ENCODE data around the gene CLCN6.

- TF ChIP-seq EGR1 (IDR thresholded peaks at IDR 0.05; ENCODE audit: borderline replicate concordance, low read depth, low read length): no peak
- TF ChIP-seq ASH2L (IDR thresholded peaks at IDR 0.05; ENCODE audit: low read length): no peak
- TF ChIP-seq POLR2A (IDR thresholded peaks at IDR 0.05; ENCODE audit: control extremely low read depth in 1 of 2, low read depth in 2 of 2, low read length in 2 of 2): no peak
- TF ChIP-seq, protein P1, sequence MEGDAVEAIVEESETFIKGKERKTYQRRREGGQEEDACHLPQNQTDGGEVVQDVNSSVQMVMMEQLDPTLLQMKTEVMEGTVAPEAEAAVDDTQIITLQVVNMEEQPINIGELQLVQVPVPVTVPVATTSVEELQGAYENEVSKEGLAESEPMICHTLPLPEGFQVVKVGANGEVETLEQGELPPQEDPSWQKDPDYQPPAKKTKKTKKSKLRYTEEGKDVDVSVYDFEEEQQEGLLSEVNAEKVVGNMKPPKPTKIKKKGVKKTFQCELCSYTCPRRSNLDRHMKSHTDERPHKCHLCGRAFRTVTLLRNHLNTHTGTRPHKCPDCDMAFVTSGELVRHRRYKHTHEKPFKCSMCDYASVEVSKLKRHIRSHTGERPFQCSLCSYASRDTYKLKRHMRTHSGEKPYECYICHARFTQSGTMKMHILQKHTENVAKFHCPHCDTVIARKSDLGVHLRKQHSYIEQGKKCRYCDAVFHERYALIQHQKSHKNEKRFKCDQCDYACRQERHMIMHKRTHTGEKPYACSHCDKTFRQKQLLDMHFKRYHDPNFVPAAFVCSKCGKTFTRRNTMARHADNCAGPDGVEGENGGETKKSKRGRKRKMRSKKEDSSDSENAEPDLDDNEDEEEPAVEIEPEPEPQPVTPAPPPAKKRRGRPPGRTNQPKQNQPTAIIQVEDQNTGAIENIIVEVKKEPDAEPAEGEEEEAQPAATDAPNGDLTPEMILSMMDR (IDR thresholded peaks at IDR 0.05; ENCODE audit: control extremely low read depth in 1 of 3, insufficient read depth in 1 of 3, low read depth in 1 of 3, low read length in 3 of 3): no peak
- TF ChIP-seq ZNF274 (IDR thresholded peaks at IDR 0.05; ENCODE audit: borderline replicate concordance, extremely low read depth, low read length): no peak
- no peak for TF ChIP-seq POLR2AphosphoS5 (IDR thresholded peaks at IDR 0.05; ENCODE audit: low read depth, low read length)
- TF ChIP-seq RFX5 (IDR thresholded peaks at IDR 0.05; ENCODE audit: borderline replicate concordance, low read depth, low read length): no peak
- no peak for TF ChIP-seq HDAC6 (IDR thresholded peaks at IDR 0.05; ENCODE audit: low read depth, low read length)
- no peak for TF ChIP-seq USF2 (IDR thresholded peaks at IDR 0.05; ENCODE audit: low read length)
- no peak for TF ChIP-seq EZH2 (IDR thresholded peaks at IDR 0.05; ENCODE audit: low read depth, low read length, severe bottlenecking)
- TF ChIP-seq RNF2 (IDR thresholded peaks at IDR 0.05; ENCODE audit: borderline replicate concordance, low read depth, low read length, missing control alignments, poor library complexity, severe bottlenecking): no peak
- no peak for TF ChIP-seq CREB1 (IDR thresholded peaks at IDR 0.05)
- TF ChIP-seq TEAD4 (IDR thresholded peaks at IDR 0.05; ENCODE audit: low read depth, low read length): no peak
- TF ChIP-seq RAD21 (IDR thresholded peaks at IDR 0.05 in 1 of 2, conservative IDR thresholded peaks at IDR 0.05 in 1 of 2; ENCODE audit: low read depth in 2 of 2, low read length in 2 of 2): no peak
These were observed 5.1 kb upstream of the CLCN6 start for GRCh38 chr1:11800756-11801433.
